HG03108 (cell line): ENCODE measurements around the gene CSRP1.

Experiments used
- ATAC-seq: cut with Tn5 transposase; IDR thresholded peaks from one replicate; pipeline ENCODE4 v1.9.1; 2021; ENCODE audit warnings: moderate library complexity; ENCODE audit not compliant: unreplicated experiment

Gene CSRP1

DNA sequence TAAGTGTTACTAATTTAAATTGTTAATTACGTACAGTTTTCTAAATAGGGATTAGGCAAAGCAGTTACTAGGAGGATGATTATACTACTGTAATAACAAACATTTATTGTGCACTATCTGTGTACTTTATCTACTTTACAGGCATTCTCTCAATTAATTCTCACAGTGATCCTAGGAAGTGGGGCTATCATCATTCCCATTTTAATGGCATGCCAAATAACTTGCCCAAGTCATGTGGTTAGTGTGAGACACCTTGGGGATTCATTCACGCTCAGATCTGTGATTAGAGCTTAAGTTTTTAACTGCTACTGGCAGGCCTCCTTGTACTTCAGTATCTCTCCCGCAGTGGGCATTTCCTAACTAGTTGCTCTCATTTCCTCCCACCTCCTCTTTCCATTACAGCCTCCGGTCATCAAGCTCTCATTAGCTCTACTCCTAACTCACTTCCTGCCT lies 49.4 kb downstream of the CSRP1 start:
- ATAC-seq: no peak

DNA sequence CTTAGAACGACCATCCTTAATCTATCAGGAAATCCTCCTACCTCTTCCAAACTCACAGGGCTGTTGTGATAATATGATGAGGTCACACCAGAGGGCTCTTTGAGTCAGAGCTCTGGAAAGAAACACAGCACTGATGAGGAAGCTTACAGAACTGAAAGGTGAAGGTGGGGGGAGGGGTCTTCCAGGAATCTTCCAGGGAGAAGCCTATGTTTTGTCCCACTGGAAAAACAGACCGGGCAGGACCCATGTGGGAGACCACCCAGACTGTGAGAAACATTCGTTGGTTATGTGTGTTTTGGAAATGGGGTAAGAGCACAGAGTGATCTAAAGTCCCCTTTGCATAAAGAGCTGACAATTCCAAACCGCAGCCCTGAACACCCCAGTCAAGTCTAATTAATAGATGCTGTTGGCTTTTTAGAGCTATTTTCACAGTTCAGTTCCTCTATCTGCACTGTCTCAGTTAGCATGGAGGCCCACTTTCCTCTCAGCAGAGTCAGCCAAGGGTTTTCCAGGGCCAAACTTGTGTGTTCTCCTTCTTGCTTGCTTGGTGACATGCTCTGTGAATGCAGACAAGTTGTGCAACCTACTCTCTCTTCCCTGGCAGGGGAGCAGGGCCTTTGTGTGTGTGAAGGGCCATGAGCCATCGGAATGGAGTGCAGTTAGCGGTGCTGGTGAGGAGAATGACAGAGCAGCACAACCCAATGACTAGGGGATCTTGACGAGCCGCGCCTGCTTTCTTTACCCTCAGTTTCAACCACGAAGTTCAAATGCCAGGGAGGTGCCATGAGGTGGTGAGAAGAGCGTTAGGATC lies 50.2 kb downstream of the CSRP1 start:
- ATAC-seq: no peak

- no peak for ATAC-seq
These were observed 51.8 kb downstream of the CSRP1 start for GRCh38 chr1:201455098-201455497.

- ATAC-seq: no peak
These were observed 52.3 kb downstream of the CSRP1 start for GRCh38 chr1:201454608-201455007.

GRCh38 chr1:201452866-201453265 lies 54.1 kb downstream of the CSRP1 start:
- no peak for ATAC-seq

- ATAC-seq: no peak
These were observed 56.1 kb downstream of the CSRP1 start for GRCh38 chr1:201450721-201451291.

- ATAC-seq: no peak
These were observed 57.9 kb downstream of the CSRP1 start for GRCh38 chr1:201448990-201449389.

DNA sequence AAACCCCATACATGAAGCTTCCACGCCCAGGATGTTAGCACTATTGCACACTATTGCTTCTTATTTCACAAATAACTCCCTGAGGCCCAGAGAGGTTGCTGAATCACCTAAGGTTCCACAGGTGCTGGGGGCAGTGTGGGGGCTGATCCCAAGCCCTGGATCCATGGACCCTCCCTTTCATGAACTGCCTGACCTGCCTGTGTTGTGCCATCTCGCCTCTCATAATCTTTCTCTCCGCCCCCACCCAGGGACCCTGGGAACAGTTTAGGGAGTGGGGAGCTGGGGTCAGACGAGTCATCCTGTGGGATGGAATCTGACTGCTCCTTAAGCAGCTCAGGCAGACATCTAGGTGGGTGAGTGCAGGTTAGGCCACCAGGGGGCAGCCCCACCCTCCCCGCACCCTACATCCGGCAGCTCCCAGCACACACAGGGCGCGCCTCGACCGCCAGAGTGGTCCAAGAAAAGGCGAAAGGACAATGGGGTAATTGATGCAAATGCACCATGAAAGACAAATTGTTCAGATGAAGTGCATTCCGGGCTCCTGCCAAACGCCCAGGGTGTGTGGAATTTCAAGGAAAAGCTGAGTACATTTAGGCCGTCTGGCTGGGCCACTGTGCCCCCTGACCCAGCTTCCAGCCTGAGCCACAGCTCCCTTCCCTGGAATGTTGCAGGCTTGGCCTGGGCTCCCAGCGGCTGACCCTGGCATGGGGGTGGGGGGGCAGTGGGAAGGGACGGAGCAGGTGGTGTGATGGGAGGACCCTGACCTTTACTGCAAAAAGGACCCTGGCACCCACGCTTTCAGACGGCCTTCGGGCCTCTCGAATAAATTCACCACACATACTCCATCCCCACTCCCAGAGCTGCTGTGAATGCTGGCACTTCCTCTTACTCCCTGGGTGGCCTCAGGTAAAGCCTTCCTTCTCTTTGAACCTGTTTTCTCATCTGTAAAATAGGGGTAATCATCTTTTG lies 58.7 kb downstream of the CSRP1 start:
- peak; percentile 73 for ATAC-seq

GRCh38 chr1:201445310-201445709 lies 61.6 kb downstream of the CSRP1 start:
- ATAC-seq: no peak

DNA sequence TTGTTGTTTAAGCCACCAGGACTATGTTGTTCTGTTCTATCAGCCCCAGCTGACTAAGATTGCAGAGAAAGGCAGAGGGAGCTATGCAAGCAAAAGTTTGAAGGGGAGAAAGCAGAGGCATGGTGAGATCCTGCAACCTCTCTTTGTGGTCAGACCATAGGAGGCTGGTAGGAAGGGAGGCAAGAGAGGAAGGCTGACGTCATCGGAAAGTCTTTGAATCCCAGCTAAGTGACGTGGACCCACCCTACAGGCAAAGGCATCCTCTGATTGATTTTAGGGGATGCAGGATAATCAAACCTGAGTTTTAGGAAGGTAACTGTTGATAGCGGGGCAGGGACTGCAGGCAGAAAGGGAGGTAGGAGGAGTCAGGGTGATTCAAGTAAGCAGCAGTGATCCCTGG lies 62.1 kb downstream of the CSRP1 start:
- ATAC-seq: no peak

DNA sequence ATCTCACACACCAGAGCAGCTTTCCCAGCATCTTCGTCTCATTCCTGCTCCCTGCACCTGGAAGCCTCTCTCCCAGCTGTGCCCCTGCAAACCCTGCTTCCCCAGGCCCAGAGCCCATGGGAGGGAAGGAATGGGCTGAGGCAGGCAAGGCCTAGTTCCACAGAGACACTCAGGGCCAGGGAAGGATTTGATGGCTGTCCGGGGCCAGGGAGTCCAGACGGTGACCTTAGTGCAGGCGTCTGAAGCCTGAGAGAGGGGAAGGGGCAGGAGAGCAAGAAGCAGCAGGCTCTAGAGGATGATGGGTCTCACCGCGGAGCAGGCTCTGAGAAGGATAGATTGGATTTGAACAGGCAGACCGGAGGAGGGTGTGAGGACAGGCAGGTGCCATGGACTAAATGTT lies 63.2 kb downstream of the CSRP1 start:
- ATAC-seq: no peak

- no peak for ATAC-seq
These were observed 70.0 kb downstream of the CSRP1 start for GRCh38 chr1:201436969-201437368.

- ATAC-seq: no peak
These were observed 70.5 kb downstream of the CSRP1 start for GRCh38 chr1:201436393-201436792.

GRCh38 chr1:201434266-201434665 lies 72.7 kb downstream of the CSRP1 start:
- no peak for ATAC-seq

DNA sequence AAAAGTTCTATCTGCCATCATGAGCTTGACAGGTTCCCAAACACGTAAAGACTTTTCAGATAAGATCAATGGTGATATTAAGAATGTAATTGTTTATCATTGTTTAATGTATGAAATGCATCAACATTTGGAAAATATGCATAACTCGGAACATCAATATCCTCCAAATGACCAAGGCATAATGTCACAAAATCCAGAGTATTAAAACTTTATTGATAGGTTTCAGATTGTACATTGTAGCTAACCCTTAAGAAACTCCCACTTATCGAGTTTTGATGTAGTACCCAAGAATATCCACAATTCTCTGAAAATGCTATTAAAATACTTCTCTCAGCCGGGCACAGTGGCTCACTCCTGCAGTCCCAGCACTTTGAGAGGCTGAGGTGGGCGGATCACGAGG lies 73.3 kb downstream of the CSRP1 start:
- ATAC-seq: no peak
